Panc1 (cell line): ENCODE results near the gene RIPOR3. TPM values are rescaled to one million over a fixed set of nuclear protein-coding genes. Genes with fewer than 3 reads are reported as not detected.
"Not testable (repeated sequence)": the region's sequence is repeated elsewhere in the genome, so short reads cannot be mapped to it uniquely, and the experiment has no call there.

Experiments used
- ATAC-seq: fragments of 200-7000 bp; cut with Tn5 transposase; 2 replicates; pipeline ENCODE4 v1.9.1; 2020; ENCODE audit warnings: mild to moderate bottlenecking, moderate library complexity
- BruUV-seq: library from RNA; stranded (reverse); fragments of 400-500 nt; replicated peaks from 2 replicates; lab custom pipeline; 2021; lab: Mats Ljungman, UMichigan
- CTCF ChIA-PET: fragments of 300-600 bp; sonication (Branson Sonifier 250); formaldehyde crosslinking; loops from one replicate; lab custom pipeline; 2022; ENCODE audit warnings: antibody characterized with exemption; lab: Charles Lee
- POLR2A ChIA-PET: fragments of 300-600 bp; sonication (Branson Sonifier 250); formaldehyde crosslinking; loops from one replicate; lab custom pipeline; 2022; ENCODE audit warnings: antibody characterized with exemption; lab: Charles Lee
- DNase-seq: peaks from one replicate; pipeline ENCODE4 v3.0.0-alpha.2; 2010; ENCODE audit warnings: low read depth, low spot score
- H3K27ac ChIP-seq: 2 replicates; pipeline ENCODE4 v1.5.1; 2011; ENCODE audit warnings: mild to moderate bottlenecking, low read length, inconsistent platforms
- H3K27me3 ChIP-seq: fragments of 200-500 bp; sonication (Bioruptor generic); 2 replicates; pipeline ENCODE4 v1.6.0; 2014; ENCODE audit warnings: low read length, inconsistent platforms; ENCODE audit not compliant: control insufficient read depth, insufficient read depth
- H3K36me3 ChIP-seq: fragments of 200-500 bp; sonication (Bioruptor generic); 2 replicates; pipeline ENCODE4 v1.5.1; 2014; ENCODE audit warnings: inconsistent platforms, mild to moderate bottlenecking, low read length, moderate library complexity; ENCODE audit not compliant: control insufficient read depth, insufficient read depth
- H3K4me1 ChIP-seq: 2 replicates; pipeline ENCODE4 v1.5.1; 2011; ENCODE audit warnings: inconsistent platforms, mild to moderate bottlenecking, low read length, moderate library complexity; ENCODE audit not compliant: control insufficient read depth, insufficient read depth
- H3K4me3 ChIP-seq, 2 experiments: 2 replicates each; pipeline ENCODE4 v1.5.1; 2011 to 2012; ENCODE audit warnings: low read depth in 2 of 2, low read length in 2 of 2, mild to moderate bottlenecking in 2 of 2, inconsistent platforms in 1 of 2, moderate library complexity in 1 of 2
- H3K9me3 ChIP-seq: fragments of 200-500 bp; sonication (Bioruptor generic); 2 replicates; pipeline ENCODE4 v1.5.1; 2014; ENCODE audit warnings: low read depth, mild to moderate bottlenecking, inconsistent platforms, low read length, moderate library complexity; ENCODE audit not compliant: control insufficient read depth, insufficient read depth
- POLR2AphosphoS5 ChIP-seq: IDR thresholded peaks from 2 replicates; pipeline ENCODE4 v1.6.1; 2012; ENCODE audit warnings: mild to moderate bottlenecking, low read depth, low read length, moderate library complexity
- SIN3A ChIP-seq: IDR thresholded peaks from 2 replicates; pipeline ENCODE4 v1.6.1; 2012; ENCODE audit warnings: low read depth, mild to moderate bottlenecking, low read length, moderate library complexity, borderline replicate concordance; ENCODE audit not compliant: insufficient read depth
- TCF7L2 ChIP-seq: IDR thresholded peaks from 2 replicates; pipeline ENCODE4 v1.6.1; 2011; ENCODE audit warnings: mild to moderate bottlenecking, low read depth, low read length, inconsistent platforms
- in situ Hi-C: cut with HindIII; loops from 2 replicates; pipeline ENCODE4 v1.10.0; 2016; ENCODE audit warnings: low sequenced_read_pairs, low pct_unique_long_range_greater_than_20kb
- intact Hi-C: fragments of 100-400 bp; cut with micrococcal nuclease; formaldehyde crosslinking; loops from one replicate; pipeline ENCODE4 v1.10.0; 2022; ENCODE audit not compliant: unreplicated experiment
- total RNA-seq: library from RNA; stranded (reverse); gene quantifications from one replicate; pipeline ENCODE4 v1.2.1, GENCODE V29; 2021; ENCODE audit not compliant: unreplicated experiment
- TF ChIP-seq, protein P1 (sequence below), 2 experiments: IDR thresholded peaks; 2 replicates each; pipeline ENCODE4 v1.6.1; 2011 to 2012; ENCODE audit warnings: low read depth in 2 of 2, control low read depth in 1 of 2, low read length in 1 of 2, mild to moderate bottlenecking in 1 of 2, moderate library complexity in 1 of 2; ENCODE audit not compliant: insufficient read depth in 1 of 2
- TF ChIP-seq, protein P2 (sequence below): fragments of 450-650 bp; IDR thresholded peaks from 2 replicates; pipeline ENCODE4 v1.5.1; 2017; ENCODE audit warnings: mild to moderate bottlenecking

The RIPOR3 gene
- total RNA-seq, 1 experiment from 2014 or later: 92.5 TPM

DNA sequence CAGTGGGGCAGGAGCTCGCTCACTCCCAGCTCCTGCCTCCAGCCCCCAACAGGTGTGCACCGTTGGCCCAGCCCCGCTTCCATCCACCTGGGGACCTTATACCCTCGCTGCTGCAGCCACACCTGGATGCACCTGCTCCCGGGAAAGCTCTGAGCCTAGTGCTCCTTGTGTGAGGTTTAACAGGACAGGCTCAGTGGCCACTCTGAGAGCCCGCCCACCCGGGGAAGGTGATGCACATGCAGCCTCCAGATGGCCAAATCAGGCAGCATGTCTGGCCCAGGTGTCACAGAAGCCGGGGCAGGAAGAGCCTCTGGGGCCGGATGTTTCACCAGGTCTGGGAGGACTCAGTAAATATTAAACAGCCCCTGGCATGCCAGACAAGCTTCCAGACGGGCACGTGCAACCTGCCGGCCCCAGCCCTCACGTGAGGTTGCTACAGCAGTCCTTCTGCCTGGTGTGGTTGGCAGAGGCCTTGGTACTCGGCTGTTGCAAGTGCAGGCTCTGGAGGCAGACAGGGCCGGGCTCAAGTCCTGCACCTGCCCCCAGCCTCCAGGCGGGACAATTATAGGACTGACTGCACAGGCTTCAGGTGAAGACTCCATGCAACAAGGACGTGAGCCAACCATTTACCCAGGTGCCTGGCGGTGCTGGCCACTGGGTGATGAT is 66.9 kb downstream of the RIPOR3 start:
- ATAC-seq (no peak), DNase-seq (no peak)
- peak overlapping the region; percentile 1; the same call in 1 of the 2 replicates for H3K27ac ChIP-seq
- TF ChIP-seq POLR2AphosphoS5 (no peak), SIN3A (0 out of 2 replicates have a peak, but pooled peaks have one; percentile 30)
- no peak overlapping the region for H3K4me3 ChIP-seq
- ChIA-PET CTCF (no interaction called here), POLR2A (no interaction called here)
- intact Hi-C loops (no loop called here), in situ Hi-C loops (no loop called here)
- no peaks in the 10 kb centered on the region for H3K9me3 ChIP-seq
- no TSS peak for BruUV-seq
- no peaks in the 10 kb centered on the region for H3K36me3 ChIP-seq
- H3K4me1 ChIP-seq: peaks cover 39% of the 10 kb centered on the region
- H3K27me3 ChIP-seq: no peaks in the 10 kb centered on the region

DNA sequence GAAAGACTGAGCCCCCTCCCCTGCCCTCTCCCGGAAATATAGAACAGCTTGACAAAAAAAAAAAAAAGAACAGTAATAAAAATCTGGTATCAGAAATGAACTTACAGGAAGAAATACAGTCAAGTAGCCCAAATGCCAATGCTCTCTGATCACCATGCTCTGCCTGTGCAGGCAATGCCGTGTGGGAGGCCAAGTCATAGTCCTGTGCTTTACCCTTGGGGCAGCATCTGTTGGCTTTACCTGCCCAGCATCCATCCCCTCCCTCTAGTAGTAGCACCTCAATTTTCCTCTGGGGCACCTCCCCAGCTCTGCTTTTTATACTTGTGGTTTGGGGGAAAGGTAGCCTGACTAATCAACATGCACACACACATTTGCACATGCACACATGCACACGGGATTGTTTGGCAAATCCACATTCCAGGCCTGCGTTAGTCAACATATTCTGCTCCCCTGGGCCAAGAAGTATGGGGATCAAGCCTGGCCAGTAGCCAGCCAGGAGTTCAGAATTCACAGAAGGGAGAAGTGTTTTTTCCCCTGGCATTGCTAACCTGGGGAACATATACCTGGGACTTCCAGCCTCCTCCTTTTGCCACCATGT is 70.2 kb downstream of the RIPOR3 start:
- in situ Hi-C loops: no loop called here
- TSS peak; percentile 36 for BruUV-seq
- intact Hi-C loops: no loop called here

DNA sequence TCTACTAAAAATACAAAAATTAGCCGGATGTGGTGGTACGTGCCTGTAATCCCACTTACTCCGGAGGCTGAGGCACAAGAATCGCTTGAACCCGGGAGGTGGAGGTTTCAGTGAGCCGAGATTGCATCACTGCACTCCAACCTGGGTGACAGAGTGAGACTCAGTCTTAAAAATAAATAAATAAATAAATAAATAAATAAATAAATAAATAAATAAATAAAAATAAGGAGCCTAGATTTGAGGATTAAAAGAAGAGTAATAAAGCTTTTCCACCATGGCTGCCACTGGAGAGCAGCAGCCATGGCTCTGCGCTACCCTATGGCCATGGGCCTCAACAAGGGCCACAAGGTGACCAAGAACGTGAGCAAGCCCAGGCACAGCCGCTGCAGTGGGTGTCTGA is 70.9 kb downstream of the RIPOR3 start:
- H3K9me3 ChIP-seq, BruUV-seq, H3K27me3 ChIP-seq, CTCF ChIA-PET, POLR2A ChIA-PET, intact Hi-C loops, in situ Hi-C loops, H3K4me3 ChIP-seq, H3K27ac ChIP-seq, H3K36me3 ChIP-seq, ATAC-seq, DNase-seq: not testable (repeated sequence)
- peaks cover 12% of the 10 kb centered on the region for H3K4me1 ChIP-seq

More for the DNA sequence above, 70.2 kb downstream of the RIPOR3 start:
- TF ChIP-seq POLR2AphosphoS5 (no peak), TCF7L2 (no peak), SIN3A (no peak)
- TF ChIP-seq, protein P1, sequence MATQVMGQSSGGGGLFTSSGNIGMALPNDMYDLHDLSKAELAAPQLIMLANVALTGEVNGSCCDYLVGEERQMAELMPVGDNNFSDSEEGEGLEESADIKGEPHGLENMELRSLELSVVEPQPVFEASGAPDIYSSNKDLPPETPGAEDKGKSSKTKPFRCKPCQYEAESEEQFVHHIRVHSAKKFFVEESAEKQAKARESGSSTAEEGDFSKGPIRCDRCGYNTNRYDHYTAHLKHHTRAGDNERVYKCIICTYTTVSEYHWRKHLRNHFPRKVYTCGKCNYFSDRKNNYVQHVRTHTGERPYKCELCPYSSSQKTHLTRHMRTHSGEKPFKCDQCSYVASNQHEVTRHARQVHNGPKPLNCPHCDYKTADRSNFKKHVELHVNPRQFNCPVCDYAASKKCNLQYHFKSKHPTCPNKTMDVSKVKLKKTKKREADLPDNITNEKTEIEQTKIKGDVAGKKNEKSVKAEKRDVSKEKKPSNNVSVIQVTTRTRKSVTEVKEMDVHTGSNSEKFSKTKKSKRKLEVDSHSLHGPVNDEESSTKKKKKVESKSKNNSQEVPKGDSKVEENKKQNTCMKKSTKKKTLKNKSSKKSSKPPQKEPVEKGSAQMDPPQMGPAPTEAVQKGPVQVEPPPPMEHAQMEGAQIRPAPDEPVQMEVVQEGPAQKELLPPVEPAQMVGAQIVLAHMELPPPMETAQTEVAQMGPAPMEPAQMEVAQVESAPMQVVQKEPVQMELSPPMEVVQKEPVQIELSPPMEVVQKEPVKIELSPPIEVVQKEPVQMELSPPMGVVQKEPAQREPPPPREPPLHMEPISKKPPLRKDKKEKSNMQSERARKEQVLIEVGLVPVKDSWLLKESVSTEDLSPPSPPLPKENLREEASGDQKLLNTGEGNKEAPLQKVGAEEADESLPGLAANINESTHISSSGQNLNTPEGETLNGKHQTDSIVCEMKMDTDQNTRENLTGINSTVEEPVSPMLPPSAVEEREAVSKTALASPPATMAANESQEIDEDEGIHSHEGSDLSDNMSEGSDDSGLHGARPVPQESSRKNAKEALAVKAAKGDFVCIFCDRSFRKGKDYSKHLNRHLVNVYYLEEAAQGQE (IDR thresholded peaks at IDR 0.05; ENCODE audit: insufficient read depth in 1 of 2, low read depth in 2 of 2, low read length in 1 of 2): no peak
- TF ChIP-seq, protein P2, sequence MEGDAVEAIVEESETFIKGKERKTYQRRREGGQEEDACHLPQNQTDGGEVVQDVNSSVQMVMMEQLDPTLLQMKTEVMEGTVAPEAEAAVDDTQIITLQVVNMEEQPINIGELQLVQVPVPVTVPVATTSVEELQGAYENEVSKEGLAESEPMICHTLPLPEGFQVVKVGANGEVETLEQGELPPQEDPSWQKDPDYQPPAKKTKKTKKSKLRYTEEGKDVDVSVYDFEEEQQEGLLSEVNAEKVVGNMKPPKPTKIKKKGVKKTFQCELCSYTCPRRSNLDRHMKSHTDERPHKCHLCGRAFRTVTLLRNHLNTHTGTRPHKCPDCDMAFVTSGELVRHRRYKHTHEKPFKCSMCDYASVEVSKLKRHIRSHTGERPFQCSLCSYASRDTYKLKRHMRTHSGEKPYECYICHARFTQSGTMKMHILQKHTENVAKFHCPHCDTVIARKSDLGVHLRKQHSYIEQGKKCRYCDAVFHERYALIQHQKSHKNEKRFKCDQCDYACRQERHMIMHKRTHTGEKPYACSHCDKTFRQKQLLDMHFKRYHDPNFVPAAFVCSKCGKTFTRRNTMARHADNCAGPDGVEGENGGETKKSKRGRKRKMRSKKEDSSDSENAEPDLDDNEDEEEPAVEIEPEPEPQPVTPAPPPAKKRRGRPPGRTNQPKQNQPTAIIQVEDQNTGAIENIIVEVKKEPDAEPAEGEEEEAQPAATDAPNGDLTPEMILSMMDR: no peak
- Histone ChIP-seq H3K27ac (no peak overlapping the region), H3K27me3 (no peaks in the 10 kb centered on the region), H3K4me1 (peaks cover 19% of the 10 kb centered on the region), H3K9me3 (no peaks in the 10 kb centered on the region), H3K36me3 (no peaks in the 10 kb centered on the region), H3K4me3 (no peak overlapping the region)
- no peak for ATAC-seq
- DNase-seq: no peak
- POLR2A ChIA-PET: no interaction called here
- CTCF ChIA-PET: no interaction called here
